Heart left ventricle (tissue), 13 donors: ENCODE measurements around the gene NDFIP2.

Experiments used
- POLR2A ChIP-seq, 2 donors: fragments of 450-650 bp; IDR thresholded peaks; one replicate each; pipeline ENCODE4 v1.6.1; 2017; ENCODE audit warnings: antibody characterized with exemption in 2 of 2, mild to moderate bottlenecking in 2 of 2, moderate library complexity in 2 of 2
- TF ChIP-seq, protein P1 (sequence below), 12 donors: fragments of 200-600 bp; sonication (generic) in 4 of 12; IDR thresholded peaks; one replicate each; pipeline versions ENCODE4 v1.5.0 to v1.8.0; 2018 to 2022; ENCODE audit warnings: antibody characterized with exemption in 12 of 12, mild to moderate bottlenecking in 5 of 12
- donor health status: ischemic (EF 13 %, LVEDD 7.1; RV severe dilation, severe dysfunction).
- donor health status: DM: no; HTN: yes; CAD: no.
- donor health status: DM: no; HTN: no; CAD: no.
- donor health status: ischemic (EF 25% LVEDD 6.9; RV normal size, moderate dysfunction).
- donor health status: ischemic (EF 25% LVEDD 5.7; RV mildly dilated, moderate dysfunction).
- donor health status: ischemic (EF 35%, LVEDD 5.7; RV mildly dilated, moderate dysfunction).
- donor health status: nonischemic (EF 11% LVEDD 7.7; RV severe dilation, severe dysfunction).
- donor health status: DM: yes; HTN: yes; CAD: no.
- donor health status: PGD.
- donor health status: ischemic (EF 29% LVEDD 5.4; RV normal size, mild dysfunction).
- donor health status: nonischemic (EF 23%, LVEDD 6.1; RV moderate dilation, normal function).

DNA sequence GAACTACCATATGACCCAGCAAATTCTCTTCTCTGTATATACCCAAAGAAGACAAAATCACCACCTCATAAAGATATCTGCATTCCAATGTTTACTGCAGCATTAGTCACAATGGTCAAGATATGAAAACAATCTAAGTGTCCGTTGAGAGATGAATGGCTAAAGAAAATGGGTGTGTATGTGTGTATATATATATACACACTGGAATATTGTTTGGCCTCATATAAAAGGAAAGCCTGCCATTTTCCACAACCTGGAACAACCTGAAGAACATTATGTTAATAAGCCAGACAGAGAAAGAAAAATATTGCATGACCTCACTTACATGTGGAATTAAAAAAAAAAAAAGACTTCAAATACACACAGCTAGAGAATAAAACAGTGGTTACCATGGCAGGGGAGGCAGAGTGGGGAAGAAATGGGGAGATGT, 45.4 kb upstream of the NDFIP2 start:
- TF ChIP-seq, protein P1, sequence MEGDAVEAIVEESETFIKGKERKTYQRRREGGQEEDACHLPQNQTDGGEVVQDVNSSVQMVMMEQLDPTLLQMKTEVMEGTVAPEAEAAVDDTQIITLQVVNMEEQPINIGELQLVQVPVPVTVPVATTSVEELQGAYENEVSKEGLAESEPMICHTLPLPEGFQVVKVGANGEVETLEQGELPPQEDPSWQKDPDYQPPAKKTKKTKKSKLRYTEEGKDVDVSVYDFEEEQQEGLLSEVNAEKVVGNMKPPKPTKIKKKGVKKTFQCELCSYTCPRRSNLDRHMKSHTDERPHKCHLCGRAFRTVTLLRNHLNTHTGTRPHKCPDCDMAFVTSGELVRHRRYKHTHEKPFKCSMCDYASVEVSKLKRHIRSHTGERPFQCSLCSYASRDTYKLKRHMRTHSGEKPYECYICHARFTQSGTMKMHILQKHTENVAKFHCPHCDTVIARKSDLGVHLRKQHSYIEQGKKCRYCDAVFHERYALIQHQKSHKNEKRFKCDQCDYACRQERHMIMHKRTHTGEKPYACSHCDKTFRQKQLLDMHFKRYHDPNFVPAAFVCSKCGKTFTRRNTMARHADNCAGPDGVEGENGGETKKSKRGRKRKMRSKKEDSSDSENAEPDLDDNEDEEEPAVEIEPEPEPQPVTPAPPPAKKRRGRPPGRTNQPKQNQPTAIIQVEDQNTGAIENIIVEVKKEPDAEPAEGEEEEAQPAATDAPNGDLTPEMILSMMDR (IDR thresholded peaks at IDR 0.05), result no peak
- TF ChIP-seq POLR2A (IDR thresholded peaks at IDR 0.05), result no peak
